Measurements from ENCODE around the gene SLC9C2.
"Not testable (repeated sequence)": the region's sequence is repeated elsewhere in the genome, so short reads cannot be mapped to it uniquely, and the experiment has no call there.

Gene SLC9C2

GRCh38 chr1:173495609-173496267 lies 107.1 kb downstream of the SLC9C2 start:
- H3K27me3 ChIP-seq (replicated peaks; ENCODE audit: control insufficient read depth, insufficient read depth, low read length) = no peaks in the 10 kb centered on the region
- no peaks in the 10 kb centered on the region for H3K36me3 ChIP-seq (ENCODE audit: control insufficient read depth, insufficient read depth, low read length)
- no peak for DNase-seq (ENCODE audit: extremely low read depth, insufficient read length)
- no peak for TF ChIP-seq CTCF (IDR thresholded peaks at IDR 0.05; ENCODE audit: insufficient read depth, low read length, poor library complexity, severe bottlenecking)
- no peak overlapping the region for H3K4me3 ChIP-seq (replicated peaks; ENCODE audit: low read depth, low read length)

GRCh38 chr1:173493125-173493524 lies 109.7 kb downstream of the SLC9C2 start:
- not testable (repeated sequence) for DNase-seq (ENCODE audit: extremely low read depth, insufficient read length); H3K36me3 ChIP-seq (ENCODE audit: control insufficient read depth, insufficient read depth, low read length)

GRCh38 chr1:173491508-173491907 lies 111.4 kb downstream of the SLC9C2 start:
- no peaks in the 10 kb centered on the region for H3K27me3 ChIP-seq (replicated peaks; ENCODE audit: control insufficient read depth, insufficient read depth, low read length)
- TF ChIP-seq CTCF (IDR thresholded peaks at IDR 0.05; ENCODE audit: insufficient read depth, low read length, poor library complexity, severe bottlenecking) = no peak
- no peak overlapping the region for H3K4me3 ChIP-seq (replicated peaks; ENCODE audit: low read depth, low read length)
- no peak for DNase-seq (ENCODE audit: extremely low read depth, insufficient read length)
- peaks cover 10% of the 10 kb centered on the region for H3K36me3 ChIP-seq (ENCODE audit: control insufficient read depth, insufficient read depth, low read length)

More at GRCh38 chr1:173493125-173493524, 109.7 kb downstream of the SLC9C2 start:
- H3K4me3 ChIP-seq (replicated peaks; ENCODE audit: low read depth, low read length); H3K27me3 ChIP-seq (replicated peaks; ENCODE audit: control insufficient read depth, insufficient read depth, low read length): not testable (repeated sequence)

- Histone ChIP-seq H3K4me3 (replicated peaks; ENCODE audit: low read depth, low read length) (no peak overlapping the region), H3K27me3 (replicated peaks; ENCODE audit: control insufficient read depth, insufficient read depth, low read length) (no peaks in the 10 kb centered on the region), H3K36me3 (ENCODE audit: control insufficient read depth, insufficient read depth, low read length) (peaks cover 13% of the 10 kb centered on the region)
- TF ChIP-seq CTCF (IDR thresholded peaks at IDR 0.05; ENCODE audit: insufficient read depth, low read length, poor library complexity, severe bottlenecking) = no peak
- no peak for DNase-seq (ENCODE audit: extremely low read depth, insufficient read length)
Measured at GRCh38 chr1:173489929-173490328, 112.9 kb downstream of the SLC9C2 start.

GRCh38 chr1:173489149-173489600 lies 113.7 kb downstream of the SLC9C2 start:
- no peak for TF ChIP-seq CTCF (IDR thresholded peaks at IDR 0.05; ENCODE audit: insufficient read depth, low read length, poor library complexity, severe bottlenecking)
- Histone ChIP-seq H3K27me3 (replicated peaks; ENCODE audit: control insufficient read depth, insufficient read depth, low read length) (no peaks in the 10 kb centered on the region), H3K4me3 (replicated peaks; ENCODE audit: low read depth, low read length) (no peak overlapping the region), H3K36me3 (ENCODE audit: control insufficient read depth, insufficient read depth, low read length) (peaks cover 13% of the 10 kb centered on the region)
- no peak for DNase-seq (ENCODE audit: extremely low read depth, insufficient read length)

- H3K36me3 ChIP-seq (ENCODE audit: control insufficient read depth, insufficient read depth, low read length) = peaks cover 13% of the 10 kb centered on the region
- no peaks in the 10 kb centered on the region for H3K27me3 ChIP-seq (replicated peaks; ENCODE audit: control insufficient read depth, insufficient read depth, low read length)
- no peak overlapping the region for H3K4me3 ChIP-seq (replicated peaks; ENCODE audit: low read depth, low read length)
- no peak for DNase-seq (ENCODE audit: extremely low read depth, insufficient read length)
- TF ChIP-seq CTCF (IDR thresholded peaks at IDR 0.05; ENCODE audit: insufficient read depth, low read length, poor library complexity, severe bottlenecking) = no peak
Measured at GRCh38 chr1:173488001-173488400, 114.9 kb downstream of the SLC9C2 start.
